SU-DHL-6 (cell line): ENCODE measurements around the gene PYDC1.

Experiments used
- EZH2phosphoT487 ChIP-seq: fragments of 200-600 bp; sonication (generic), shearing (Covaris generic); conservative IDR thresholded peaks from 2 replicates; pipeline ENCODE4 v1.6.1; 2018; ENCODE audit warnings: mild to moderate bottlenecking, antibody characterized with exemption, low read length, moderate library complexity, mixed read lengths
- TF ChIP-seq, protein P1 (sequence below): fragments of 200-600 bp; sonication (generic); IDR thresholded peaks from one replicate; pipeline ENCODE4 v1.5.1; 2017; ENCODE audit warnings: antibody characterized with exemption, mild to moderate bottlenecking, low read length, moderate library complexity; ENCODE audit not compliant: insufficient read depth, poor library complexity, severe bottlenecking

DNA sequence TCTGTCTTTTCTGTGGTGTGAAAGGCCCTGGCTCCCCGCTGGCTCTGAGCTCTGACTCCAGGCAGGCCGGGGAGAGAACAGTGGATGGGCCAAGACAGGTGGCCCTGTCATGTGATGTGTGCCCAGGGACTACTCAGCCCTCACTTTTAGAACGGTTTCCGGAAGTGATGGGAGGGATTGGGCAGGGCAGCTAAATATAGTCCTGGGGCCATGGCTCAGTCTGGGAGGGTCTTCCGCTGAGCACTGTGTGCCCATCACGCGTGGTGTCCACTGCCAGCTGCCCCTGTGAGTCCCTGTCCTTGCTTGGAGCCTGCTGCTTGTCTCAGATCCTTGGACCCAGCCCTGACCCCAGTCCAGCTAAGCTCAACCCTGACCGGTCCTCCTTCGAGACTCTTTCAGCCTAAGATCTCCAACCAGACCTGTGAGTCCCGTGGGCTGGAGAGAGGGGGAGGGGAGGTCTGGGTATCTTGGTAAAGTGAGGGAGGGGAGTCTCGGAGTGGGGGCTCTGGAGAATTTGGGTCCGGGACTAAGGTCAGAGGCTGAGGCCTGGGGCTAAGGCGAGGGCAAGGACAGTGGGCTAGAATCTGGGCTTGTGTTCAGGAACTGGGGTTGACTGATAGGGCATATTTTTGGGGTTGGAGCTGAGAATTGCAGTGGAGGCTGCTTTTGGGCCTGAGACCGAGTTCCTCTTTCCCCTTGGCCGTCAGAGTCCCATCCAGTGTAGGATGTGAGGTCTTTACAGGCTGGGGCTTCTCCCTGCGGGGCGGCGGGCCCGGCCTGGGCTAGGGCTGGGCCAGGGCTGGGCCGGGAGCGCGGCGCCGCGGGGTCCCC, 2.8 kb downstream of the PYDC1 start, which contains the start of gene TRIM72:
- TF ChIP-seq, protein P1, sequence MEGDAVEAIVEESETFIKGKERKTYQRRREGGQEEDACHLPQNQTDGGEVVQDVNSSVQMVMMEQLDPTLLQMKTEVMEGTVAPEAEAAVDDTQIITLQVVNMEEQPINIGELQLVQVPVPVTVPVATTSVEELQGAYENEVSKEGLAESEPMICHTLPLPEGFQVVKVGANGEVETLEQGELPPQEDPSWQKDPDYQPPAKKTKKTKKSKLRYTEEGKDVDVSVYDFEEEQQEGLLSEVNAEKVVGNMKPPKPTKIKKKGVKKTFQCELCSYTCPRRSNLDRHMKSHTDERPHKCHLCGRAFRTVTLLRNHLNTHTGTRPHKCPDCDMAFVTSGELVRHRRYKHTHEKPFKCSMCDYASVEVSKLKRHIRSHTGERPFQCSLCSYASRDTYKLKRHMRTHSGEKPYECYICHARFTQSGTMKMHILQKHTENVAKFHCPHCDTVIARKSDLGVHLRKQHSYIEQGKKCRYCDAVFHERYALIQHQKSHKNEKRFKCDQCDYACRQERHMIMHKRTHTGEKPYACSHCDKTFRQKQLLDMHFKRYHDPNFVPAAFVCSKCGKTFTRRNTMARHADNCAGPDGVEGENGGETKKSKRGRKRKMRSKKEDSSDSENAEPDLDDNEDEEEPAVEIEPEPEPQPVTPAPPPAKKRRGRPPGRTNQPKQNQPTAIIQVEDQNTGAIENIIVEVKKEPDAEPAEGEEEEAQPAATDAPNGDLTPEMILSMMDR, result no peak
- TF ChIP-seq EZH2phosphoT487, result no peak
